ENCODE data around the gene POC1B.

Gene POC1B

DNA sequence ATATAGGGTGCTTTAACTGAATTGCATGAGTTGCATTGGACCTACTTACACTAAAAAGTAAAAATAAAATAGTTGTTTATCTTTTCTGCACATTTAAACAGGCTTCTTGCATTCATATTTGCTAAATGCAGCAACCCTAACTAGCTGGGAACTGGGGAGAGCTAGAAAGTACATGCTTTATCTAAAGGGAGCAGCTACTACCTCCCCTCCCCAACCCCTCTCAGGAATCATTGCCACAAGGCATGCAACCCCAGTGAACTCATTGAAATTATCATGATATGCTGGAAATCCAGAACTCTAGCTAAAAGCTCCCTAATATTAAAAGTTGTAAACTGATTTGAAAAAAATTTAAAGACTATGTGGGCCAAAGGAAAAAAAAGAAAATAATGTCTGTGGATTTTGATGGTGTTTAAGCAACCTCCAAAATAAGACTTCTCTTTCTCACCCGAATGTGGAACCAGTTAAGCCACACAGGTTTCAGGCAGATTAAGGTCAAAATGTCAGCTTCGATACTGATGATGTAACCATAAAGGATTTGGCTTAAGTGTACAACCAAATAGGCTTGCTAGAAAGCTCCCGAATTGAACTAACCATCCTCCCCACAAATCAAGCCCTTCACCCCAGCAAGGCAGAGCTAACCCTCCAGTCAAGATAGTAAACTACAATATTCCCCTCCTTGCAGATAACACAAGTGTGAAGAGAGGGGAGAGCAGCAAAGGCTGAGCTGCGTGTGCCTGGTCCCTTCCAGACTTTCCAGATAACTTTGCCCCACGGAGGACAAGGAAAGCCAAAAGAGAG lies 13.8 kb upstream of the POC1B start:
- DNase-seq (ENCODE audit: low spot score) = no peak

DNA sequence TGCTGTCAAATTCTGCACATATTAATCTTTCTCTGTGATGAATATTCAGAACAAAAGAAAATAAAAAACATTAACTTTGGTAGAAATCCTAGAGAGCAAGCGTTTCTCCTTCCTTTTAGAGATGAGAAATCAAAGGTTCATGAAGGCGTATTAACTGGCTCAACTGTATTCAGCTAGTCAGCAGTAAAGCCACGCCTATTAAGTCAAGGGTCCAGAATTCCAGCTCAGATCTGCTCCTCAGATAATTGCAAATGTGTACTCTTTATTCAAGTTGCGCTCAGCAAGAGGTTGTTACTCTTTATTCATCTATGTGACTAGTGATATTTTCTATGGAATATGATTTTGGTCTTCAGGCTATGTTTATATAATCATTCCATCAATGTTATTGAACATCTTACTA lies 13.1 kb upstream of the POC1B start:
- no peak for DNase-seq (ENCODE audit: low spot score)

DNA sequence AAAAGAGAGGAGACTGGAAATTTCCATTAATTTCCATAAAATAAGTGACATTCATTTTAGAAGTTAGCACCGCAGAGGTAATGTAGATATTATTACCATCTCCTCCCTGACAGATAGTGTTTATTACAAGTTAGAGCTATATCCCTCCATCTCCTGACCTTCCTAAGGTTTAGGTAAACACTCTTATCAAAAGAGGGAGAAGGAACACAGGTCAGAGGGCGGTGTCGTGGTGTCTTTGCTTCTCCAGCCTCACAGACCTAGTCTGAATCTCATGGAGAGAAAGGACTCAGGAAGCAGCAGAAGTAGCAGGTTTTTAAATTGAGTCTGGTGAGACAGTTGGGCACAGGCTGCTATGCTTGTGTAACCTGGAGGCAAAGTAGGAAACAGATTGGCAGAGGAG lies 11.5 kb upstream of the POC1B start:
- no peak for DNase-seq (ENCODE audit: low spot score)

DNA sequence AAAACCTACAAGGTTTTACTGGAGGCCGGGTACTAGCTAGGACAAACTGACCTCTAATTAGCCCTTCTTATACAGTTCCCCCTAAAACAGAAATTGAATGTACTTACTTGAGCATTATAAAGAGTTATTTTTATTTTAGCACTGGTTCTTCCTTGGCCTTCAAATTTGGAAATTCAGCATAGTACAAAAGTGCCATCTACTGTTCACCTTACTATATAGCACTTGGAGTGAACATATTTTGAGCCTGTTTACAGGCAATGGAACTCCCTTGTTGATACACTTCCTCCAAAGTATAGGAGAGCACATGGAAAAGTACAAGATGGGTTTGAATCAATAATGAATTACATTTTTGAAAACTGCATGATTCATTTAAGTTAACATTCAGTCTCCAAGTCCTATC lies 3.9 kb upstream of the POC1B start:
- peak; percentile 70 for DNase-seq (ENCODE audit: low spot score)

DNA sequence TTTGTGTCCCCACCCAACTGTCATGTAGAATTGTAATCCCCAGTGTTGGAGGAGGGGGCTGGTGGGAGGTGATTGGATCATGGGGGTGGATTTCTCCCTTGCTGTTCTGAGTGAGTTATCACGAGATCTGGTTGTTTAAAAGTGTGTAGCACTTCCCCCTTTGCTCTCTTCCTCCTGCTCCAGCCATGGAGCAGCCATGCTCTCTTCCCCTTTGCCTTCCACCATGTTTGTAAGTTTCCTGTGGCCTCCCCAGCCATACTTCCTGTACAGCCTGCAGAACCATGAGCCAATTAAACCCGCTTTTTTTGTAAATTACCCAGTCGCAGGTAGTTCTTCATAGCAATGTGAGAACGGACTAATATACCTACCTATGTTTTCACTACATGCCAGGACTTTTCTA lies 2.6 kb upstream of the POC1B start:
- no peak for DNase-seq (ENCODE audit: low spot score)

DNA sequence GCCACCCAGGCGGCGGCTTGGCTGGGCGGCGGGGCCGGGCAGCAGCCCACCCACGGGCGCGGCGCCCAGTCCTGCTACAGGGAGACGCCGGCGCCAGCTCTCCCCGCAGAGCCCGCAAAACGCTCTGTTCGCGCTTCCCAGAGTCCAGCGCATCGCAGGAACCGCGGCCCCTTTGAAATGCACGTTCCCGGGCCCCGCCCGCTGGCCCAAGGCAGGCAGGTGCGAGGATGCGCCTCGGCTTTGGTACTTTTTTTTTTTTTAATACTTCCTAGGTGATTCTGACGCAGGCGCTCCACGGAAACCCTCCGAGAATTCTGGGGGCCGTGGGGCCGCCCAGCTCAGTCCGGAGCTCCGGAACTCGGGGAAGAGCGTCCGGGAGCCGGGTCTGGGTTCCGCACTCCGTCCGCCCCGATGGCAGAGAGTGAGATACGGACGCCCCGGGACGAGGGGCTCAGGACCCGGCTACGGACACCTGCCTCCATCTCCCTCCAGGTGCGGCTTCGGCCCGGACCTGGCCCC lies 483 bp downstream of the POC1B start:
- peak; percentile 32 for DNase-seq (ENCODE audit: low spot score)

DNA sequence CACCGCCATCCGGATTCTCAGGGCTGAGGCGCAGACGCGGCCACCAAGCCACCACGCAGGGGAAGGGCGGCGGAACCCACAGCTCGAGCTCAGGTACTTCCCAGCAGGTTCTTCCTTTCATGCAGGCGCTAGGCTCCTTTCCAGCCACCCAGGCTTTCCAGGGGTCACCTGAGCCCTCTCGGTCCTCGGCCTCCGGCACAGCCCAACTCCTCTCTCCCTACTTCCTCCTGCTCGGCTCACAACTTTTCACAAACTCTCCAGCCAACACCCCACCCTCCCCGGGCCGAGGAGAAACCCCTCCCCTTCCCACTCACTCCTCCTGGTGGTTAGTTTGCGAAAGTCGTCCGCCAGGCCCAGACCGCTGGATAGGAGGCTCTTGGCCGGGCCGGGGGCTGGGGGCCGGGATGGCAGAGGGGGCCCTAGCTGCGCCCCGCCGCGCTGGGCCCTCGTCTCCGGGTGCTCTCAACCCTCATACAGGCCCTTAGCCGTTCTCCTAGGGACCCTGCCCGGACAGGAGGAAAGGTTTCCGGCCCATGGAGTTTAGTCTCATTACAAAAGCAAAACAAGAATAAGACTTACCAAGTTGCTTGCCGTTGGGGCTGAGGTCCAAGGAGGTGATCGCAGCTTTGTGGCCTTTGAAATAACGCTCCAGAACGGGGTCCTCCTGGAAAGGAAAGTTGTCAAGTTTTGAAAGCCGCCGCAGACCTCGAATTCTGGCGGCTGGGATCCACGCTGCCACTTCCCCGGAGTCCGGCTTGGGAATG lies 1.1 kb downstream of the POC1B start, which contains the start of gene GALNT4:
Gene GALNT4, minus strand, starts transcription at position 256 of the 764 bp plus-strand sequence. Its CDS starts 247 bp downstream, at position 9.
- DNase-seq (ENCODE audit: low spot score) = peak; percentile 90

DNA sequence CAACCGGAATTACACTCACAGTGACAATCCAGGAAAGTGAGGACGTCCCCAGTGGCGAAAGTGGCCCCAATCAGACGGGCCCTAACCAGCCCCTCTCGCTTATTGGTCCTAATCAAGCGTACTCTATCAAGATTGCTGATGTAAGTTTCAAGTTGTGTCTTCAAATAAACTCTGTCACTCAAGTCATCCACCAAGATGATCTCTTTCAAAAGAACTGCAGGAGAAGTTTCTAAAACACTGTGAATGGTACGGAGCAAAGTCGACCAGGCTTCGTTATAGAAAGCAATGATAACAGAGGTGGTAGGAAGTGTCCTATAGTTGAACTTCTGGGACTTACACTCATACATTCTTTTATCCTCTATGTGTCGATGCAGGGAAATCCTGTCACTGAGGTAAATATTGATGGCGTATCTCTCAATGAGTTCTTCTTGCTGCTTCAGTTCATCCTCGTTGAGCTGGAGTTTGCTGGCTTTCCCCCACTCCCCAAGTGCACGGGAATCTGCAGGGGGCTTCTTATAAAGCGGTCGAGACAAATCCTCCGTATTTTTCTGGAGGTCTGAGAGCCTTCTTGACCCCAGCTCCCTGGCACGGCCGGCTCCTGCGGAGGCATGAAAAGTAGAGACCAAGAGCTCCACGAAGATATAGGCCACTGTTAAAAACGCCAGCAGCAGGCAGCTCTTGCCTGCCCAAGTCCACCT lies 1.9 kb downstream of the POC1B start:
- DNase-seq (ENCODE audit: low spot score) = no peak

DNA sequence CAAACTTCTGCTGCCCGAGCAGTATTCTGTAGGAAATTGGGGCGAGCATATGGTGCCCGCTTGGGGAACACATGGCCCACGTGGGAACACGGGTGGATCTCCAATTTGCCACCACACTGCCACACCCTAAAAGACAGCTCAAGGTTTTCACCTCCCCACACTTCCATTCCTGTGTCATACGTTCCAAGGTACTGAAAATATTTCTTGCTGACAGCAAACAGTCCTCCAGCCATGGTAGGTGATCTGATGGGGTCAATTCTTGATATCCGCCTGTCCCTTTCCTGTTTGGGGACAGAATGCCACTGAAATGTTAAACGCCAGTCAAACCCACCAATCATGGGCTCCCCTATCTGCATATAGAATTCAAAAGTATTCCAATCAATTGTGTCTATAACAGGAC lies 2.5 kb downstream of the POC1B start:
- no peak for DNase-seq (ENCODE audit: low spot score)

DNA sequence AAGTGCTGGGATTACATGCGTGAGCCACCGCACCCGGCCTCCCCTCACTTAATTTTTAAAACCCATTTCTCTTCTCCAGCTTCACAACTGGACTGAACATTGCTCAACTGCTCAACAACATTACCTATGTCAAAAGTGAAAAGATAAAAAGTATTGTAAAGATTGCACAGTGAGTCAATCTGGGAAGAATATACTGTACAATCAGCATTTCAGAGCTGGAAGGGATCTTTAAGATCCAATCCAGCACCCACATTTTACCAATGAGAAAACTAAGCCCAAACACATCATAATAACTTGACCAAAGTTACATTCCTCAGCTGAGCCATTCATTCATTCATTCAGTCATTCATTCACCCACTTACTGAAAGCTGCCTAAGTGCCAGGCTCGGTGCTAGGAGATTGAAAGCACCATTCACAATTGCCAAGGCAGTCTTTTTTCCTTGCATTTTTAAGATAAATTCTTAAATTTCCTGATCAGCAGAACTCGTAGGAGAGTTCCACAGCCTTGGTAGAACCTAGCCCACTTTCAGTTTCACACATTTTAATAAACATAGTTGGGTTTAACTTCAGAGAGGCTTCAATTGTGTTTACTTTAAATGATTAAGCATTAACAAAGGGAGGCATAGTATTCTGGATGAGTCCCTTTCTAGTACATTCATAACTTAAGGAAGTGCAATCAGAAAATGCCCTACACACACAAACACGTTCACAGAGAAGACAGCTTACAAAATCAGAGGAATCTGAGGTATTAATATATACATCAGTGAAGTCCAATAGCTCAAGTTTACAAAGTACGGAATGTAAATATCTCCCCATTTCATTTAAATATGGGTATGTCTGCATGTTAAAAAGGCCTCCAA lies 4.3 kb downstream of the POC1B start:
- no peak for DNase-seq (ENCODE audit: low spot score)

DNA sequence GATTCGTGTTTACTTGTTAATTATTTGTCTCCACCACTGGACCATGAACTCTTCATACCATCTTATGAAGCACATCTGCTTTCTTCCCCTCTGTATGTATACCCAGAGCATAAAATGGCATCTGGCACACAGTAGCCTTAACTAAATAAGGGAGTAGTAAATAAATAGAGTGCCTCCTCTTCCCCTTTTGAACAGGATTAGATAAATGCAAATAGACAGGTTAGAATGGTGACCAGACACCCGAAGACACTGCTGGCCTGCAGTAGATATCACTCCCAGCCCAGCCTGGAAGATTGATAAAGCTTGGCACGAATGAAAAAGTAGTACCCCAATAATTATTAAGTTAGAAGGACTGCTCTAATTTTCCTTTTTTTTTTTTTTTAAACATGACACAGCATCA lies 8.1 kb downstream of the POC1B start:
- no peak for DNase-seq (ENCODE audit: low spot score)

DNA sequence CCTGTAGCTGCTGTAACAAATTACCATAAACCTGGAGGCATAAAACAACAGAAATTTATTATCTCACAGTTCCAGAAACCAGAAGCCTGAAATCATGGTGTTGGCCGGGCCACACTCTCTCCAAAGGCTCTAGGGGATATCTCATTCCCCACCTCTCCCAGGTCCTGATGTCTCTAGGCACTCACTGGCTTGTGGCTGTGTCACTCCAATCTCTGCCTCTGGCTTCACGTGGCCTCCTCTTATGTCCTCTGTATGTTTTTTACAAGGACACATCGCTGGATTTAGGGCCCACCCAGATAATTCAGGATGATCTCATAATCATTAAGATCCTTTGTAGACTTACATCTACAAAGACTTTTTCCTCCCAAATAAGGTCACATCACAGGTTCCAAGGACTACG lies 9.2 kb downstream of the POC1B start:
- no peak for DNase-seq (ENCODE audit: low spot score)

DNA sequence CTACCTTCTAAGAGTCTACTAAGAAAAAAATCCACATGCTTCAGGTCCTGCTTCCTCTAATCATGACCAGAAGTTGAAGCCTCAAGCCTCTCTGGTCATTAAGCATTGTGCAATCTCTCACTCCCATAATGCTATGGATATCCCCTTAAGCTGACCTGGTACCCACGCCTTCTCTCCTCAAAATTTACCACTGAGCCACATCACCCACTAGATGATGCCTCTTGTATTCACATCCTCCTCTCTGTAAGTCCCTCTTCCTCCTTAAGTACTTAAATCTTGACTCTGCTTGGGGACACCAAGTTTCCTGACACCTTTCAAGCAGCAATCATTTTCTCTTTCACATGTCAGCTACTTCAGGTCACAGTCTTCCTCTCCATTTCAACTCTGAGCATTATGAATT lies 11.1 kb downstream of the POC1B start:
- DNase-seq (ENCODE audit: low spot score) = no peak

DNA sequence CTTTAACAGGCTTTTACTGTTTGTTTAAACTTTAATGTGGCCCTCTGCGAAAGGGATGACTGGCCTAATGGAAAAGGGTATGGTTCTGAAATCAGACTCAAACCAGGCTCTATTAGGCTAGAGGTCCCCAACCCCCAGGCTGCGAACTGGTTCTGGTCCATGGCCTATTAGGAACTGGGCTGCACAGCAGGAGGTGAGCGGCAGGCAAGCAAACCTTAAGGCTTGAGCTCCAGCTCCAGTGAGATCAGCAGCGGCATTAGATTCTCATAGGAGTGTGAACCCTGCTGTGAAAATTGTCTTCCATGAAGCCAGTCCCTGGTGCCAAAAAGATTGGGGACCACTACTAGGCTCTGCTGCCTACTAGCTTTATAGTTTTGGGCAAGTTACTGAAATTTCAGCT lies 12.3 kb downstream of the POC1B start:
- no peak for DNase-seq (ENCODE audit: low spot score)

DNA sequence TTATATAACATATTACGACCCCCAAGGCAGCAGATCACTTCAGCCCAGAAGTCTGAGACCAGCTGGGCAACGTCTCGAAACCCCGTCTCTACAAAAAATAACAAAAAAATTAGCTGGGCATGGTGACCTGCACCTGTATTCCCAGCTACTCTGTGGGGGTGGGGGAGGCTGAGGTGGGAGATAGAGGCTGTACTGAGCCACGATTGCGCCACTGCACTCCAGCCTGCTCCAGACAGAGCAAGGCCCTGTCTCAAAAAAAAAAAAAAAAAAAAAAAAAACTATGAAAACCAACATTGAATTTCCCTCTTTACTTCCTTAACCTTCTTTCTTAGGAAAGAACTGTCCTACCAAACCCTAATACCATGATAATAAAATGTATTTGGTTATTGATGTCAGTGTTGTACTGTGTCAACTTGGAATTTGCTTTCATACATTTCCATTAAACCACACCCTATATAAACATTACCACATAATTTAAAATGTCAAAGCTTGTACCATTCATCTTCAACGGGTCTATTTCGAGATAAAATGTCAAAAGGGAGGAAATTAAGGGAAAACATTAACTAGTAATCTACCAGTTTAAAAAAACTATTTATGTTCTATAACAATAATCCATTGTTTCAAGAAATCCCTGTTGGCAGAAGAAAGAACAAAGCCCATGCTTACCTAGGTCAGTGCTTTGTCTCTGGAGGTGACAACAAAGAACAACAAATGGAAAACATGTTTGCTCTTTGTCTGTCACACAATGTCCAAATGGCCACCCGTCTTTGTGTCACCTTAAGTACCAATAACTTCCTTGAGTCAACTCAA lies 18.6 kb downstream of the POC1B start:
- no peak for DNase-seq (ENCODE audit: low spot score)

DNA sequence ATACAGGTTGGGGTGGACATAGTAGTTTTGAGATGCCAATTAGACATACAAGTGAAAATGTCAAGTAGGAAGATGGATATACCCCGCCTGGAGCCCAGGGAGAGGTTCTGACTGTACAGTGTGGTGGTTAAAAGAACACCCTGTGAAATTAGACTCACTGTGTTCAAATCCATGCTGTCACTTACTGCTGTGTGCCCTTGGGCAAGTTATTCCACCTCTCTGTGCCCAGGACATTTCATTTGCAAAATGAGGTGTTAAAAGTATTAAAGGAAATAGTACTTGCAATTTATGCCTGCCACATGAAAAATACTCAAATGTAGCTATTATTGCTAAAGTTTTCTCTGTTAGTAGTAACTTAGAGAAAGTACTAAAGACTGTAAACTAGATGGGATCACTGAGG lies 19.8 kb downstream of the POC1B start:
- DNase-seq (ENCODE audit: low spot score) = no peak

DNA sequence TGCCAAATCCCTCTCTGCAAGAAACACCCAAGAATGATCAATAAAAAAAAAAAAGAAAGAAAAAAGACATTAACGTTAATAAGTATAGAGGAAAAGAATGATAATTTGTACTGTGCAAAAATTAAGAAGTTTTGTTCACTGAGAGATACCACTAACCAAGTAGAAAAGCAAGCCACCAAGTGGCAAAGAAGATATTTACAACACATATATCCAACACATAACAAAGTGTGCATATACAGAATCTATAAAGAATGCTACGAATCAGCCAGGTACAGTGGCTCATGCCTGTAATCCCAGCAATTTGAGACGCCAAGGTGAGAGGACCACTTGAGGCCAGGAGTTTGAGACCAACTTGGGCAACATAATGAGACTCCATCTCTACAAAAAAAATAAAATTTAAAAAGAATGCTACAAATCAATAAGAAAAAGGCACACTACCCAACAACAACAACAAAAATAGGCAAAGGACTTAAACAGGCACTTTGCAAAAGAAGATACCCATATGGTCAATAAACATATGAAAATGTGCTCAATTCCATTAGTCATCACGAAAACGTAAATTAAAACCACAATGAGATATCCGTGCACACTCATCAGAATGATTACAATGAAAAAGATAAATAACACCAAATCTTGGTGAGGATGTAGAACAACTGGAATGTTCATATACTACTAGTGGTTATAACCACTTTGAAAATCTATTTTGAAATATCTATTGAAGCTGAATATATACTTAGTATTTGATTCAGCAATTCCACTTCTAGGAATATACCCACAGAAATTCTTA lies 21.1 kb downstream of the POC1B start:
- DNase-seq (ENCODE audit: low spot score) = no peak

DNA sequence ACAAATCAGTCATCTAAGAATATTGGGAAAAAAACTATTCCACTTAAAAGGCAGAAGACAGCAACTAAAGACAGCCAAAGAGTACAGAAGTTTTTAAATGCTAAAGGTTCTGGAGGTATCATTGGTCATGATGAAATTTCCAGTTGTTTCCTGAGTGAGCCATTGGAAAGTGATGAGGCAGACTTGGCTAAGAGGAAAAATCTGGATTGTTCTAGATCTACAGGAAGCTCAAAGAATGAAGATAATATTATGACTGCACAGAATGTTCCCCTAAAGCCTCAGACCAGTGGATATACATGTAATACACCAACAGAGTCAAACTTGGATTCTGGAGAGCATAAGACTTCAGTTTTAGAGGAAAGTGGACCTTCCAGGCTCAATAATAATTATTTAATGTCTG lies 24.1 kb downstream of the POC1B start:
- no peak for DNase-seq (ENCODE audit: low spot score)

DNA sequence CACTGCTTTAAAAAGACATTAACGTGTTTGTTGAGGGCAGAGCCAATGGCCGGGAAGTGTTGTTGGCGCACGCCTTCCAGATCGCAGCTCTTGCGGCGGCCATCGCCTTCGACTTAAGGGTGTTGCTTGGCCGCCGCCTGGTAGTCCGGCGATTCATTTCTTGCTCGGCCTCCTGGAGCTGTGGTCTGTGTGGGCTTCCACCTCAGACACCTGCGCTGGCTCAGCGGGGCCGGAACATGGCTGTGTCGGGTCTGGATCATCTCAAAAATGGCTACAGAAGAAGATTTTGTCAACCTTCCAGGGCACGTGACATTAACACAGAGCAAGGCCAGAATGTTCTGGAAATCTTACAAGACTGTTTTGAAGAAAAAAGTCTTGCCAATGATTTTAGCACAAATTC lies 26.0 kb downstream of the POC1B start:
- DNase-seq (ENCODE audit: low spot score) = no peak

DNA sequence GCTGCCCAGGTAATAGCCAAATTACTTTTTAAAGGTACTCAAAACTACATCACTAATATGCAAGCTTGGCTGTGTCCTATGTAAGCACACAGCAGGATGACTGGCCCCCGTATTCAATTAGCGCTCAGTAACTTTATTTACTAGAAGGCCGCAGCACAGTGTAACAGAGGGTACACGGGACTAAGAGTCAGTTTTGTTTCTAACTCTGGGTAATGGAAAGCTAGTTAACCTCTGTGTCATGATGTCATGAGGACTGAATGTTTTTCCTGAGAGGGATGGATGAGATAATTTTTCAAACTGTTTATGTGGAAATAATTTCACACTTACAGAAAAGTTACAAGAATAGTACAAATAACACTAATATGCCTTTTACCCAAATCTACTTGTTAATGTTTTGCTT lies 28.4 kb downstream of the POC1B start:
- no peak for DNase-seq (ENCODE audit: low spot score)

Data from AG08395 (cell line).